GM12878 (cell line): ENCODE results near the gene GAL. TPM values are rescaled to one million over a fixed set of nuclear protein-coding genes. Genes with fewer than 3 reads are reported as not detected.

ENCODE experiments used
- ATAC-seq: fragments of 200-7000 bp; cut with Tn5 transposase; 3 replicates; pipeline ENCODE4 v1.9.1; 2020; ENCODE audit warnings: mild to moderate bottlenecking, moderate library complexity
- BruUV-seq: library from RNA; stranded (reverse); fragments of 400-500 nt; replicated peaks from 2 replicates; lab custom pipeline; 2021; lab: Mats Ljungman, UMichigan
- CTCF ChIA-PET: fragments of 300-600 bp; sonication (Branson Sonifier 250); formaldehyde crosslinking; extraction: SDS; loops from one replicate; lab custom pipeline; 2021; ENCODE audit warnings: inconsistent platforms; lab: Yijun Ruan, JAX
- POLR2A ChIA-PET: fragments of 350-600 bp; formaldehyde crosslinking; extraction: SDS; loops from one replicate; lab custom pipeline; 2021; ENCODE audit warnings: inconsistent platforms; lab: Charles Lee
- RAD21 ChIA-PET: fragments of 300-600 bp; sonication (Branson Sonifier 250); formaldehyde crosslinking; loops from one replicate; lab custom pipeline; 2023; ENCODE audit warnings: antibody characterized with exemption; ENCODE audit not compliant: unreplicated experiment; lab: Charles Lee
- SMC1A ChIA-PET: fragments of 300-600 bp; sonication (Branson Sonifier 250); formaldehyde crosslinking; loops from one replicate; lab custom pipeline; 2023; ENCODE audit not compliant: unreplicated experiment, uncharacterized antibody; lab: Charles Lee
- DNase-seq: peaks from one replicate; pipeline ENCODE4 v3.0.0-alpha.2; 2011; ENCODE audit warnings: low read depth, low spot score
- FAIRE-seq: peaks from 3 replicates; lab custom pipeline; 2011; peaks lifted over from hg19 to GRCh38; lab: Jason Lieb, UNC
- H2AFZ ChIP-seq: 2 replicates; pipeline ENCODE4 v1.6.0; 2011; ENCODE audit warnings: low read depth, low read length, control low read depth; ENCODE audit not compliant: control insufficient read depth
- H3K27ac ChIP-seq: 2 replicates; pipeline ENCODE4 v1.5.1; 2011; ENCODE audit warnings: control low read depth; ENCODE audit not compliant: control insufficient read depth, insufficient read depth
- H3K27me3 ChIP-seq, 2 experiments: replicated peaks in 1 of 2; 2 replicates each; pipeline versions ENCODE4 v1.6.0 to v1.6.1; 2011; ENCODE audit warnings: low read length in 1 of 2; ENCODE audit not compliant: control insufficient read depth in 2 of 2, insufficient read depth in 2 of 2
- H3K36me3 ChIP-seq, 2 experiments: 2 replicates each; pipeline ENCODE4 v1.5.1; 2011; ENCODE audit warnings: low read length in 1 of 2; ENCODE audit not compliant: control insufficient read depth in 2 of 2, insufficient read depth in 2 of 2
- H3K4me1 ChIP-seq: 2 replicates; pipeline ENCODE4 v1.6.1; 2011; ENCODE audit warnings: mild to moderate bottlenecking, low read length, moderate library complexity, mixed read lengths; ENCODE audit not compliant: control insufficient read depth, insufficient read depth
- H3K4me2 ChIP-seq: 2 replicates; pipeline ENCODE4 v1.6.0; 2011; ENCODE audit warnings: control low read depth; ENCODE audit not compliant: control insufficient read depth, insufficient read depth
- H3K4me3 ChIP-seq: fragments of 200-600 bp; sonication (generic); 2 replicates; pipeline ENCODE4 v1.5.1; 2016
- H3K79me2 ChIP-seq: 2 replicates; pipeline ENCODE4 v1.6.0; 2011; ENCODE audit warnings: low read length; ENCODE audit not compliant: control insufficient read depth, insufficient read depth
- H3K9ac ChIP-seq: 2 replicates; pipeline ENCODE4 v1.8.0; 2011; ENCODE audit warnings: low read length, control low read depth, mixed read lengths; ENCODE audit not compliant: control insufficient read depth, insufficient read depth
- H3K9me3 ChIP-seq: replicated peaks from 3 replicates; pipeline ENCODE4 v1.5.1; 2011; ENCODE audit warnings: mild to moderate bottlenecking, low read length; ENCODE audit not compliant: control insufficient read depth, insufficient read depth
- H4K20me1 ChIP-seq: 2 replicates; pipeline ENCODE4 v1.6.0; 2011; ENCODE audit not compliant: control insufficient read depth, insufficient read depth
- BRCA1 ChIP-seq: IDR thresholded peaks from 2 replicates; pipeline ENCODE4 v1.6.1; 2011; ENCODE audit warnings: low read depth, low read length, improper control_type of control experiment
- CBX5 ChIP-seq: sonication (generic); IDR thresholded peaks from 2 replicates; pipeline ENCODE4 v1.6.1; 2016; ENCODE audit warnings: low read depth, moderate library complexity, mild to moderate bottlenecking, inconsistent platforms
- CHD4 ChIP-seq: fragments of 200-600 bp; sonication (generic); IDR thresholded peaks from 2 replicates; pipeline ENCODE4 v1.6.1; 2016; ENCODE audit warnings: mild to moderate bottlenecking
- CREM ChIP-seq: IDR thresholded peaks from 2 replicates; pipeline ENCODE4 v1.6.1; 2014; ENCODE audit warnings: antibody characterized with exemption, low read depth
- EED ChIP-seq: sonication (generic); IDR thresholded peaks from 2 replicates; pipeline ENCODE4 v1.6.1; 2016; ENCODE audit warnings: antibody characterized with exemption, low read depth
- EP300 ChIP-seq, 2 experiments: fragments of 150-350 bp in 1 of 2; IDR thresholded peaks; 2 replicates each; pipeline ENCODE4 v1.6.1; 2011 to 2012; ENCODE audit warnings: low read depth in 2 of 2, low read length in 2 of 2, borderline replicate concordance in 1 of 2, improper control_type of control experiment in 1 of 2, inconsistent platforms in 1 of 2; ENCODE audit not compliant: control insufficient read depth in 1 of 2
- ESRRA ChIP-seq: IDR thresholded peaks from 2 replicates; pipeline ENCODE4 v1.6.1; 2012; ENCODE audit warnings: mild to moderate bottlenecking, low read length, improper control_type of control experiment
- FOXM1 ChIP-seq: IDR thresholded peaks from 2 replicates; pipeline ENCODE4 v1.6.1; 2012; ENCODE audit warnings: low read depth, mild to moderate bottlenecking, inconsistent platforms, low read length, moderate library complexity
- JUND ChIP-seq: IDR thresholded peaks from 2 replicates; pipeline ENCODE4 v1.6.1; 2012; ENCODE audit warnings: low read depth, mild to moderate bottlenecking, low read length, improper control_type of control experiment, moderate library complexity
- MLLT1 ChIP-seq: fragments of 450-650 bp; IDR thresholded peaks from 2 replicates; pipeline ENCODE4 v1.6.1; 2016; ENCODE audit warnings: mild to moderate bottlenecking
- RAD21 ChIP-seq: IDR thresholded peaks from 2 replicates; pipeline ENCODE4 v1.6.1; 2011; ENCODE audit warnings: mild to moderate bottlenecking, low read depth, low read length, moderate library complexity; ENCODE audit not compliant: insufficient read depth
- SIX5 ChIP-seq: IDR thresholded peaks from 2 replicates; pipeline ENCODE4 v1.6.1; 2011; ENCODE audit warnings: mild to moderate bottlenecking, low read depth, low read length, moderate library complexity; ENCODE audit not compliant: severe bottlenecking
- ZBED1 ChIP-seq: IDR thresholded peaks from 2 replicates; pipeline ENCODE4 v1.6.1; 2016; ENCODE audit warnings: borderline replicate concordance
- ZNF217 ChIP-seq: fragments of 450-650 bp; IDR thresholded peaks from 2 replicates; pipeline ENCODE4 v1.6.1; 2017; ENCODE audit warnings: antibody characterized with exemption, mild to moderate bottlenecking
- WGBS: methylation state at CpG from one replicate; pipeline ENCODE4 v1.1.6; 2016; ENCODE audit warnings: low lambda C conversion rate; ENCODE audit not compliant: insufficient replicate concordance, insufficient coverage; ENCODE audit errors: missing lambda C conversion rate; 5-methylcytosine and 5-hydroxymethylcytosine counted together
- in situ Hi-C: fragments of 300-500 bp; cut with MboI; formaldehyde crosslinking; loops from 9 replicates; pipeline ENCODE4 v1.14.3; 2018; ENCODE audit warnings: mixed read lengths
- intact Hi-C: fragments of 100-400 bp; cut with micrococcal nuclease; formaldehyde crosslinking; loops from one replicate; pipeline ENCODE4 v1.14.2; 2022; ENCODE audit not compliant: unreplicated experiment
- polyA plus RNA-seq, 11 experiments: library from polyadenylated mRNA; depleted of rRNA in 4 of 11; unstranded in 6 of 11; stranded (reverse) in 5 of 11; fragments of >200 nt; fragmentation: Nextera tagmentation in 4 of 11; fragmentation: Illumina TruSeq in 1 of 11; extraction: Ambion mirVana in 4 of 11; extraction: Trizol in 1 of 11; gene quantifications; 1 replicate in 1 of 11; 2 replicates in 10 of 11; pipeline versions ENCODE4 v1.2.1 to v1.2.3, GENCODE V29; 2011 to 2016; ENCODE audit warnings: inconsistent platforms in 2 of 11, missing spikeins in 2 of 11, low read depth in 1 of 11
- total RNA-seq, 4 experiments: library from RNA; depleted of rRNA in 3 of 4; stranded (reverse); fragments of >200 nt in 3 of 4; fragmentation: Illumina TruSeq in 1 of 4; extraction: Trizol in 1 of 4; gene quantifications; 2 replicates each; pipeline versions ENCODE4 v1.2.1 to v1.2.3, GENCODE V29; 2013 to 2021
- TF ChIP-seq, protein P1 (sequence below): IDR thresholded peaks from 2 replicates; pipeline ENCODE4 v1.6.1; 2011; ENCODE audit warnings: borderline replicate concordance, low read depth, mild to moderate bottlenecking, moderate library complexity, low read length; ENCODE audit not compliant: insufficient read depth, poor library complexity, severe bottlenecking
- TF ChIP-seq, protein P2 (sequence below): fragments of 450-650 bp; IDR thresholded peaks from 2 replicates; pipeline ENCODE4 v1.6.1; 2018; ENCODE audit warnings: mild to moderate bottlenecking, low read depth, moderate library complexity; ENCODE audit not compliant: partially characterized antibody

The GAL gene
- total and polyA plus RNA-seq, 10 of the 15 experiments (the other 5 are each of a cell fraction or from before 2014, with no cell fraction given): 0.35 TPM; not detected in 9

DNA sequence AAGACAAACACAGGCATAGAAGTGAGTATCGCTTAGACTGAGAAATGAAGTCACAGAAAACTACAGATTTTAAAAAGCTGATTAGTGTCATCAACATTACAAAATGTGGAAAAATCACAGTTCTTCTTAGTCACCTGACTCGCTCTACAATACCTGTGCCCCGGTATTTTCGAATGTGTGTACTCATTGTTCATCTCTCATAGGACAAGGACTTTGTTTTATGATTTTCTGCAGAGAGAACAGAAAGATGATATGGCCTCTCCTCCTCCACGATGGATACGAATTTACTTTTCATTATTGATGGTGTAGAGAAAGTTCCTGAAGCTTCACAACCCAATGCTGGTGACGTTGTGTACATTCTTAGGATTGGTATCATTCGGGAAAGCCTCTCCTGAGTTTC is 29.4 kb upstream of the GAL start (continued):
- TF ChIP-seq, protein P1, sequence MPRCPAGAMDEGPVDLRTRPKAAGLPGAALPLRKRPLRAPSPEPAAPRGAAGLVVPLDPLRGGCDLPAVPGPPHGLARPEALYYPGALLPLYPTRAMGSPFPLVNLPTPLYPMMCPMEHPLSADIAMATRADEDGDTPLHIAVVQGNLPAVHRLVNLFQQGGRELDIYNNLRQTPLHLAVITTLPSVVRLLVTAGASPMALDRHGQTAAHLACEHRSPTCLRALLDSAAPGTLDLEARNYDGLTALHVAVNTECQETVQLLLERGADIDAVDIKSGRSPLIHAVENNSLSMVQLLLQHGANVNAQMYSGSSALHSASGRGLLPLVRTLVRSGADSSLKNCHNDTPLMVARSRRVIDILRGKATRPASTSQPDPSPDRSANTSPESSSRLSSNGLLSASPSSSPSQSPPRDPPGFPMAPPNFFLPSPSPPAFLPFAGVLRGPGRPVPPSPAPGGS: no peak
- TF ChIP-seq RAD21 (no peak), CHD4 (no peak)
- TF ChIP-seq, all 136 proteins: peak for 0

DNA sequence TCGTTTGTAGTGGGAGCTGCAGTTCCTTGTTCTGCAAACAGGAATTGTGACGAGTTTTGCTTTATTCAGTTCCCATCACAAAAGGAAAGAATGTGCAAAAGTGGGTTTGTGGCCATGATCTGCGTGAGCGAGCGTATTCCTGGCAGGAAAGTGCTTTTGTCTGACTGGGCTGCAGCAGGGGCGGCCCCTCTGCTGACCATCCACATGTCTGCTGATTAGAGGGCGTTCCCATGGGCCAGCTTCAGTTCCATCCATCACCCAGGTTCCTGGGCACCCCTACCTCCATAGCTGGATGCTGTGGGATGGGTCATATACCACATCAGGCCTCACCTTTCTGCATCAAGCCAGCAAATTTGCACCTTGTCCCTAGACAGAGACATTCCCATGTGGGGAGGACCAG is 28.9 kb upstream of the GAL start:
- ATAC-seq (no peak), DNase-seq (no peak), FAIRE-seq (no peak)
- ChIA-PET SMC1A (no interaction called here), POLR2A (no interaction called here), RAD21 (no interaction called here), CTCF (no interaction called here)
- H3K27me3 ChIP-seq: no peaks in the 10 kb centered on the region; a peak in 1 of 4 replicates
- no peaks in the 10 kb centered on the region for H3K79me2 ChIP-seq
- H3K9ac ChIP-seq: no peak overlapping the region
- H3K27ac ChIP-seq: no peak overlapping the region
- WGBS: 9% methylated on average over 7 of the region's 7 CpGs
- H3K9me3 ChIP-seq: no peaks in the 10 kb centered on the region
- no peak overlapping the region for H3K4me3 ChIP-seq
- intact Hi-C loops (no loop called here), in situ Hi-C loops (no loop called here)
- no peaks in the 10 kb centered on the region for H4K20me1 ChIP-seq
- no peak overlapping the region for H2AFZ ChIP-seq
- no peak overlapping the region for H3K4me2 ChIP-seq
- H3K4me1 ChIP-seq: no peaks in the 10 kb centered on the region
- no TSS peak for BruUV-seq
- TF ChIP-seq CBX5: no peak
- no peak for TF ChIP-seq MLLT1
- no peak for TF ChIP-seq BRCA1
- no peak for TF ChIP-seq SIX5
- TF ChIP-seq JUND: no peak
- TF ChIP-seq, protein P2, sequence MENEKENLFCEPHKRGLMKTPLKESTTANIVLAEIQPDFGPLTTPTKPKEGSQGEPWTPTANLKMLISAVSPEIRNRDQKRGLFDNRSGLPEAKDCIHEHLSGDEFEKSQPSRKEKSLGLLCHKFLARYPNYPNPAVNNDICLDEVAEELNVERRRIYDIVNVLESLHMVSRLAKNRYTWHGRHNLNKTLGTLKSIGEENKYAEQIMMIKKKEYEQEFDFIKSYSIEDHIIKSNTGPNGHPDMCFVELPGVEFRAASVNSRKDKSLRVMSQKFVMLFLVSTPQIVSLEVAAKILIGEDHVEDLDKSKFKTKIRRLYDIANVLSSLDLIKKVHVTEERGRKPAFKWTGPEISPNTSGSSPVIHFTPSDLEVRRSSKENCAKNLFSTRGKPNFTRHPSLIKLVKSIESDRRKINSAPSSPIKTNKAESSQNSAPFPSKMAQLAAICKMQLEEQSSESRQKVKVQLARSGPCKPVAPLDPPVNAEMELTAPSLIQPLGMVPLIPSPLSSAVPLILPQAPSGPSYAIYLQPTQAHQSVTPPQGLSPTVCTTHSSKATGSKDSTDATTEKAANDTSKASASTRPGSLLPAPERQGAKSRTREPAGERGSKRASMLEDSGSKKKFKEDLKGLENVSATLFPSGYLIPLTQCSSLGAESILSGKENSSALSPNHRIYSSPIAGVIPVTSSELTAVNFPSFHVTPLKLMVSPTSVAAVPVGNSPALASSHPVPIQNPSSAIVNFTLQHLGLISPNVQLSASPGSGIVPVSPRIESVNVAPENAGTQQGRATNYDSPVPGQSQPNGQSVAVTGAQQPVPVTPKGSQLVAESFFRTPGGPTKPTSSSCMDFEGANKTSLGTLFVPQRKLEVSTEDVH: no peak
- no peak for TF ChIP-seq EED
- TF ChIP-seq ESRRA: no peak
- no peak for TF ChIP-seq ZBED1
- no peak for TF ChIP-seq ZNF217
- TF ChIP-seq EP300 (IDR thresholded peaks at IDR 0.05; ENCODE audit: borderline replicate concordance in 1 of 2, control insufficient read depth in 1 of 2, low read depth in 2 of 2, low read length in 2 of 2): no peak
- TF ChIP-seq FOXM1: no peak
- TF ChIP-seq CREM: no peak
- H3K36me3 ChIP-seq: no peaks in the 10 kb centered on the region
